BJ (cell line): ENCODE measurements around the gene ZFAND6. TPM values are rescaled to one million over a fixed set of nuclear protein-coding genes. Genes with fewer than 3 reads are reported as not detected.

Experiments used
- CTCF ChIA-PET: fragments of 350-600 bp; formaldehyde crosslinking; extraction: SDS; loops from one replicate; lab custom pipeline; 2021; ENCODE audit warnings: antibody characterized with exemption, inconsistent platforms; lab: Yijun Ruan, JAX
- POLR2A ChIA-PET: fragments of 300-600 bp; sonication (Branson Sonifier 250); formaldehyde crosslinking; extraction: SDS; loops from one replicate; lab custom pipeline; 2021; ENCODE audit warnings: antibody characterized with exemption; lab: Charles Lee
- DNase-seq: peaks from one replicate; pipeline ENCODE4 v3.0.0-alpha.2; 2011; ENCODE audit warnings: low read depth
- H3K27me3 ChIP-seq: 2 replicates; pipeline ENCODE4 v1.6.0; 2011; ENCODE audit warnings: low read length; ENCODE audit not compliant: control insufficient read depth, insufficient read depth
- H3K36me3 ChIP-seq: 2 replicates; pipeline ENCODE4 v1.5.1; 2011; ENCODE audit warnings: low read length; ENCODE audit not compliant: control insufficient read depth, insufficient read depth
- H3K4me3 ChIP-seq: 2 replicates; pipeline ENCODE4 v1.5.1; 2011; ENCODE audit warnings: low read depth, mild to moderate bottlenecking, control low read depth, low read length
- polyA plus RNA-seq: library from polyadenylated mRNA; depleted of rRNA; stranded (reverse); fragments of >200 nt; gene quantifications from 2 replicates; pipeline ENCODE4 v1.2.3, GENCODE V29; 2011
- TF ChIP-seq, protein P1 (sequence below): IDR thresholded peaks from 2 replicates; pipeline ENCODE4 v1.5.1; 2011; ENCODE audit warnings: low read depth, mild to moderate bottlenecking, control low read depth, inconsistent platforms, low read length, moderate library complexity; ENCODE audit not compliant: insufficient read depth

The ZFAND6 gene
- polyA plus RNA-seq, 1 experiment: 108 TPM

DNA sequence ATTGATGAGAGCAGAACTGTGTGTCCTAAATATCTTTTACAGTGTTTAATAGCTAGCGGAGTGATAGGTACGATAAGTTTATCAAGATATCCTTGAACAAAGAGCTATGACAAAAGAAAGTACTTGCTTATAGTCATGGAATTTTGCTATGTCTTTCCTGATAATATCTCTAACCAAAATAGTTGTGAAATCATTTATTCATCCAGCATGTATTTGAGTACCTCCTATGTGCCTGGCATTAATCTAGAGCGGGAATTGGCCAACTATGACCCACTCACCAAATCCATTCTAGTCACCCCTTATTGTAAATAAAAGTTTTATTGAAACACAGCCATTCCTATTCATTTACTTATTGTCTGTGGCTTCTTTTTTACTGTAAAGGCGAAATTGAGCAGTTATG, 46.6 kb downstream of the ZFAND6 start:
- peak; percentile 58 for DNase-seq
- Histone ChIP-seq H3K27me3 (no peaks in the 10 kb centered on the region), H3K36me3 (no peaks in the 10 kb centered on the region), H3K4me3 (no peak overlapping the region)
- CTCF ChIA-PET: no interaction called here
- POLR2A ChIA-PET: no interaction called here
- TF ChIP-seq, protein P1, sequence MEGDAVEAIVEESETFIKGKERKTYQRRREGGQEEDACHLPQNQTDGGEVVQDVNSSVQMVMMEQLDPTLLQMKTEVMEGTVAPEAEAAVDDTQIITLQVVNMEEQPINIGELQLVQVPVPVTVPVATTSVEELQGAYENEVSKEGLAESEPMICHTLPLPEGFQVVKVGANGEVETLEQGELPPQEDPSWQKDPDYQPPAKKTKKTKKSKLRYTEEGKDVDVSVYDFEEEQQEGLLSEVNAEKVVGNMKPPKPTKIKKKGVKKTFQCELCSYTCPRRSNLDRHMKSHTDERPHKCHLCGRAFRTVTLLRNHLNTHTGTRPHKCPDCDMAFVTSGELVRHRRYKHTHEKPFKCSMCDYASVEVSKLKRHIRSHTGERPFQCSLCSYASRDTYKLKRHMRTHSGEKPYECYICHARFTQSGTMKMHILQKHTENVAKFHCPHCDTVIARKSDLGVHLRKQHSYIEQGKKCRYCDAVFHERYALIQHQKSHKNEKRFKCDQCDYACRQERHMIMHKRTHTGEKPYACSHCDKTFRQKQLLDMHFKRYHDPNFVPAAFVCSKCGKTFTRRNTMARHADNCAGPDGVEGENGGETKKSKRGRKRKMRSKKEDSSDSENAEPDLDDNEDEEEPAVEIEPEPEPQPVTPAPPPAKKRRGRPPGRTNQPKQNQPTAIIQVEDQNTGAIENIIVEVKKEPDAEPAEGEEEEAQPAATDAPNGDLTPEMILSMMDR: no peak

DNA sequence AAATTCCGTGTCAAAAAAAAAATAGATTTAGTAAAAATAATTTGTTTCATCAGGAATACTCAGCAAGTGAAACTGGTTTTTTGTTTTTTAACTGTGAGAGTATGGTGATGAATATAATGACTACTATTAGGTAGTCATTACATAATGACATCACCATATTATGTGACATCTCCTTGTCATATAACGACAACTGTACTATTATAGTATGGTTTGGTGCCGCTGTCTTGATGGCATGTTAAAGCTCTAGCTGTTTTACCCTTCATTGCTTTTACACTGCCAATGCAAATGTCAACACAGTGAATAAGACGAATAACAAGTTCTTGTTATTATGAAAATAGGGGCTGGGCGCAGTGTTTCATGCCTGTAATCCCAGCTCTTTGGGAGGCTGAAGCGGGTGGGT, 47.7 kb downstream of the ZFAND6 start:
- TF ChIP-seq, protein P1: no peak
- no peak for DNase-seq
- POLR2A ChIA-PET: no interaction called here
- Histone ChIP-seq H3K36me3 (no peaks in the 10 kb centered on the region), H3K27me3 (no peaks in the 10 kb centered on the region), H3K4me3 (no peak overlapping the region)
- CTCF ChIA-PET: interaction anchor here (1.0 kb wide), 2 partner anchors 19 to 21 kb away, joined by 3 read pairs; no protein-coding TSS in a partner anchor

DNA sequence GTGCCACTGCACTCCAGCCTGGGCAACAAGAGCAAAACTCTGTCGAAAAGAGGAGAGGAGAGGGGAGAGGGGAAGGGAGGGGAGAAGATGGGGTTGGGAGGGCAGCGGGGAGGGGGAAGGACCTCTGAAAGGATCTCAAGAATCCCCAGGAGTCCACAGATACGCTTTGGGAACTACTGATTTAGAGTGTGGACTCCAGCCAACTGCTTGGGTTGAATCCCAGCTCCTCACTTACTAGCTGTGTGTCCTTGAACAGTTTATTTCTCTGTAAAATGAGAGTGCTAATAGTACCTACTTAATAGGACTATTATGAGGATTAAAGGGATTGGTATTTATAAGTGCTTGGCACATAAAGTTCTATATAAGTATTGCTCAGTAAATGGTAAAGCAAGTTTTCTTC, 48.3 kb downstream of the ZFAND6 start:
- POLR2A ChIA-PET: no interaction called here
- TF ChIP-seq, protein P1: no peak
- H3K4me3 ChIP-seq: no peak overlapping the region
- no peaks in the 10 kb centered on the region for H3K27me3 ChIP-seq
- CTCF ChIA-PET: interaction anchor here (1.0 kb wide), 1 partner anchor 21 kb away, joined by 3 read pairs; no protein-coding TSS in a partner anchor
- no peaks in the 10 kb centered on the region for H3K36me3 ChIP-seq
- no peak for DNase-seq

DNA sequence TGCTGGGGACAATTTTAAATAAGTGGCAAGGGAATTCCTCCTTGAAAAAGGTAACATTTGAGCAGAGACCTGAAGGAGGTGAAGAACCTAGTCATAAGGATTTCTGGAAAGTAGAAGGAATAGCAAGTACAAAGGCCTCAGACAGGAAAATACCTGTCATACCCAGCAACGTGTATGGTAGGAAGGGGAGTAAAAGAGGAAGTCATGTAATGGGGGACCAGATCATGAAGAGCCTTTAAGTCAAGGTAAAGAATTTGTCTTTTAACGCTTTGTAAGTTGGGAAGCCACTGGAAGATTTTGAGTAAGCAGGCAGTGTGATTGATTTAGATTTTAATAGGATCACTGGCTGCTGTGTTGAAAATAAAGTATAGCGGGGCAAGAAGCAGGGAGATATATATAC, 49.9 kb downstream of the ZFAND6 start:
- Histone ChIP-seq H3K4me3 (no peak overlapping the region), H3K27me3 (no peaks in the 10 kb centered on the region), H3K36me3 (no peaks in the 10 kb centered on the region)
- ChIA-PET POLR2A (no interaction called here), CTCF (no interaction called here)
- no peak for DNase-seq
- TF ChIP-seq, protein P1: no peak

DNA sequence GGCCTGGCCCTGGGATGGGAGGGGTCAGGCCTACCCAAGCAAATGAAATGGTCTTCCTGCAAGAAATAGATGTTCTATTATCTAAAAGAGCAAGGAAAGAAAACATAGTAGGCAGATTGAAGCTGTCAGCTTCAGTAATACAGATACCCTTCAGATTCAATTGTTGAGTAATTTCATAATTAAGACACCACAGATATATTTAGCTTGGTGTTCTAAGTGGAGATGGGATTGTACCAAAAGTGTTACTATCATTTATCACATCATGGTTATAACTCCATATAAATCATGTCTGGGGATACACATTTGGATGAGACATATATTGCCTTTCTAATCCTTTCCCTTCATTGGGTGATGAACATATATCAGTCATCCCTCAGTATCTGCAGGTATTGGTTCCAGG, 51.4 kb downstream of the ZFAND6 start:
- H3K36me3 ChIP-seq: no peaks in the 10 kb centered on the region
- TF ChIP-seq, protein P1: no peak
- H3K27me3 ChIP-seq: no peaks in the 10 kb centered on the region
- CTCF ChIA-PET: no interaction called here
- no peak for DNase-seq
- no peak overlapping the region for H3K4me3 ChIP-seq
- POLR2A ChIA-PET: no interaction called here
